K562 (cell line): Measurements from ENCODE around the gene SLC38A2. TPM values are rescaled to one million over a fixed set of nuclear protein-coding genes. Genes with fewer than 3 reads are reported as not detected.

Source experiments
- BACH1 ChIP-seq: fragments of 200-800 bp; sonication (Bioruptor generic); IDR thresholded peaks from 2 replicates; pipeline ENCODE4 v1.6.1; 2016; ENCODE audit warnings: missing genetic modification characterization, missing compliant biosample characterization
- BDP1 ChIP-seq: IDR thresholded peaks from 3 replicates; pipeline ENCODE4 v1.6.1; 2011; ENCODE audit not compliant: insufficient read length, insufficient read depth
- CSDE1 ChIP-seq, 2 experiments: fragments of 450-650 bp; IDR thresholded peaks; 2 replicates each; pipeline ENCODE4 v1.6.1; 2016; ENCODE audit warnings: mild to moderate bottlenecking in 1 of 2
- EZH2 ChIP-seq: IDR thresholded peaks from 2 replicates; pipeline ENCODE4 v1.6.1; 2012; ENCODE audit warnings: low read depth, mild to moderate bottlenecking, inconsistent platforms, low read length, borderline replicate concordance
- FOXP4 ChIP-seq: sonication (generic); formaldehyde crosslinking; IDR thresholded peaks from 2 replicates; pipeline ENCODE4 v1.8.0; 2022; ENCODE audit warnings: mild to moderate bottlenecking, missing genetic modification reagents, borderline replicate concordance
- GTF3C2 ChIP-seq: IDR thresholded peaks from 3 replicates; pipeline ENCODE4 v1.6.1; 2011; ENCODE audit warnings: borderline replicate concordance, mild to moderate bottlenecking, moderate library complexity; ENCODE audit not compliant: insufficient read length; ENCODE audit errors: extremely low read depth
- KDM2B ChIP-seq: fragments of 250-450 bp; sonication (Bioruptor Pico); IDR thresholded peaks from 2 replicates; pipeline ENCODE4 v1.8.0; 2021; ENCODE audit warnings: mild to moderate bottlenecking, moderate library complexity
- NCOA1 ChIP-seq: fragments of 450-650 bp; IDR thresholded peaks from 2 replicates; pipeline ENCODE4 v1.6.1; 2016; ENCODE audit warnings: low read depth
- NFYB ChIP-seq: IDR thresholded peaks from 2 replicates; pipeline ENCODE4 v1.6.1; 2011; ENCODE audit warnings: mild to moderate bottlenecking, moderate library complexity; ENCODE audit not compliant: insufficient read length; ENCODE audit errors: extremely low read depth
- NR2C1 ChIP-seq, 2 experiments: fragments of 450-650 bp; IDR thresholded peaks; 2 replicates each; pipeline ENCODE4 v1.6.1; 2017; ENCODE audit warnings: mild to moderate bottlenecking in 2 of 2, antibody characterized with exemption in 1 of 2, inconsistent platforms in 1 of 2, missing compliant biosample characterization in 1 of 2, missing genetic modification characterization in 1 of 2
- POLR2A ChIP-seq: fragments of 450-650 bp; conservative IDR thresholded peaks from 2 replicates; pipeline ENCODE4 v1.6.1; 2016
- SMAD1 ChIP-seq: fragments of 150-350 bp; IDR thresholded peaks from 2 replicates; pipeline ENCODE4 v1.6.1; 2014; ENCODE audit warnings: low read length, low read depth; ENCODE audit not compliant: partially characterized antibody
- SMC3 ChIP-seq: conservative IDR thresholded peaks from 2 replicates; pipeline ENCODE4 v1.6.1; 2011; ENCODE audit warnings: low read depth, low read length, improper control_type of control experiment; ENCODE audit not compliant: insufficient read depth
- SRSF1 ChIP-seq: fragments of 200-400 bp; formaldehyde crosslinking; IDR thresholded peaks from 2 replicates; pipeline ENCODE4 v1.6.1; 2017; ENCODE audit warnings: mild to moderate bottlenecking, low read depth, low read length, moderate library complexity
- SRSF9 ChIP-seq: fragments of 200-400 bp; formaldehyde crosslinking; IDR thresholded peaks from 2 replicates; pipeline ENCODE4 v1.6.1; 2017; ENCODE audit warnings: low read depth, low read length, borderline replicate concordance
- XRCC5 ChIP-seq: fragments of 200-400 bp; formaldehyde crosslinking; IDR thresholded peaks from 2 replicates; pipeline ENCODE4 v1.6.1; 2017; ENCODE audit warnings: low read depth, mild to moderate bottlenecking, low read length
- ZBTB2 ChIP-seq: fragments of 450-650 bp; IDR thresholded peaks from 2 replicates; pipeline ENCODE4 v1.6.1; 2016; ENCODE audit warnings: antibody characterized with exemption
- ZBTB9 ChIP-seq: fragments of 450-650 bp; formaldehyde crosslinking; IDR thresholded peaks from 2 replicates; pipeline ENCODE4 v1.4.0; 2020; ENCODE audit warnings: mild to moderate bottlenecking, moderate library complexity
- ZKSCAN3 ChIP-seq: fragments of 250-450 bp; sonication (Bioruptor Pico); IDR thresholded peaks from 2 replicates; pipeline ENCODE4 v1.4.0; 2020
- polyA plus RNA-seq, 8 experiments: library from polyadenylated mRNA; depleted of rRNA in 4 of 8; stranded (reverse) in 5 of 8; unstranded in 3 of 8; fragments of >200 nt; fragmentation: Nextera tagmentation in 2 of 8; fragmentation: Illumina TruSeq in 1 of 8; extraction: Ambion mirVana in 2 of 8; extraction: Trizol in 1 of 8; gene quantifications; 2 replicates each; pipeline versions ENCODE4 v1.2.1 to v1.2.3, GENCODE V29; 2011 to 2014; ENCODE audit warnings: inconsistent platforms in 1 of 8, missing spikeins in 1 of 8
- total RNA-seq, 7 experiments: library from RNA; depleted of rRNA in 6 of 7; stranded (reverse); fragments of >200 nt in 6 of 7; fragmentation: Illumina TruSeq in 2 of 7; extraction: Trizol in 2 of 7; gene quantifications; 2 replicates each; pipeline versions ENCODE4 v1.2.1 to v1.2.3, GENCODE V29; 2011 to 2021; ENCODE audit warnings: low replicate concordance in 1 of 7

Gene SLC38A2
- total and polyA plus RNA-seq, 9 of the 15 experiments (the other 6 are each of a cell fraction or from before 2014, with no cell fraction given), result 98.7 to 292 (median 143) TPM

- no peak for TF ChIP-seq ZBTB9 (CRISPR knock-in tag)
- TF ChIP-seq ZBTB2, result peak; percentile 62
- TF ChIP-seq ZKSCAN3 (CRISPR knock-in tag), result no peak
- TF ChIP-seq NR2C1 (IDR thresholded peaks at IDR 0.05), result no peak
- no peak for TF ChIP-seq NR2C1 (tag; IDR thresholded peaks at IDR 0.05)
- no peak for TF ChIP-seq KDM2B (CRISPR knock-in tag)
- TF ChIP-seq GTF3C2, result no peak
- no peak for TF ChIP-seq BACH1 (tag)
- no peak for TF ChIP-seq EZH2
- TF ChIP-seq NCOA1, result no peak
- TF ChIP-seq SRSF1, result no peak
- TF ChIP-seq CSDE1 (IDR thresholded peaks at IDR 0.05), result no peak
- no peak for TF ChIP-seq SMC3
- TF ChIP-seq SMAD1, result no peak
- TF ChIP-seq BDP1, result no peak
- TF ChIP-seq SRSF9, result no peak
- no peak; the same call in 1 of the 2 replicates for TF ChIP-seq XRCC5
- no peak for TF ChIP-seq NFYB
- peak; percentile 12; the same call in 1 of the 2 replicates for TF ChIP-seq FOXP4 (CRISPR knock-in tag)
- TF ChIP-seq POLR2A, result no peak
Measured at GRCh38 chr12:46371718-46372543, 642 bp downstream of the SLC38A2 start (continued).
